GM18505 (cell line): ENCODE data around the gene EPHA4.
"Not testable (repeated sequence)": the region's sequence is repeated elsewhere in the genome, so short reads cannot be mapped to it uniquely, and the experiment has no call there.

Source experiments
- ATAC-seq: cut with Tn5 transposase; IDR thresholded peaks from one replicate; pipeline ENCODE4 v1.9.1; 2021; ENCODE audit not compliant: unreplicated experiment
- POLR2A ChIP-seq: IDR thresholded peaks from 4 replicates; pipeline ENCODE4 v1.6.1; 2011; ENCODE audit warnings: borderline replicate concordance; ENCODE audit not compliant: insufficient read depth, insufficient read length; ENCODE audit errors: extremely low read depth

The EPHA4 gene

DNA sequence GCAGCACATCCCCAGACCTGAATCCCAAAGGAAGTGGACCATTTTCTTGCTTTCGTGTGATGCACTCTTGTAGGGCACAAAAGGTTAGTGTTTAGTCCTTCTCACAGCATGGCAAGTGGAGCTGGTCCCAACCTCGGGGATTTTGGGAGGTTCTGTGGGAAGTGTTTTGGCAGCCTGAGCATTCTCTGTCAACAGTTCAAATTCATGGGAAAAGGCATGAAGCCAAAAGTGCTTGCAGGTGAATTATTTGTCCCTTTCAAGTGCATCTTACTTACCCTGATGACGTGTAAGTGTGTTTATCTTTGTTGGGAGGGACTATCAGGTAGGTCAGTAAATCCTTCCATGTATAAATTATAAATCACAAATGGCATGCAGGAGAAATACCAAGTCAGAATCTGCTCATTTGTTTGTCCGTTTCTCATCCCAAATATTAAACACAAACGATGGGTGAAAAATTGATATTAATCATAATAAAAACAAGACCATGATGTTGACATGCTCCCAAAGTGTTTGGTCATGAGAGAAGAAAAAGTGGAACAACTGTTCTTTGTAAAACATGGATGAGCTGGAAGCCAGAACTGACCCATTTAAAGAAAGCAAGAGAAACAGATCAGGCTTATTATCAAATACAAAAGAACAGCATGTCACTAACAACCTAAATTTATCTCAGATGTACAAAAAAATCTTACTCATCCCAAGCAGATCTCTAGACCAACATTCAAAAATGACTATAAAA lies 57.6 kb downstream of the EPHA4 start:
- no peak for ATAC-seq
- no peak for TF ChIP-seq POLR2A

DNA sequence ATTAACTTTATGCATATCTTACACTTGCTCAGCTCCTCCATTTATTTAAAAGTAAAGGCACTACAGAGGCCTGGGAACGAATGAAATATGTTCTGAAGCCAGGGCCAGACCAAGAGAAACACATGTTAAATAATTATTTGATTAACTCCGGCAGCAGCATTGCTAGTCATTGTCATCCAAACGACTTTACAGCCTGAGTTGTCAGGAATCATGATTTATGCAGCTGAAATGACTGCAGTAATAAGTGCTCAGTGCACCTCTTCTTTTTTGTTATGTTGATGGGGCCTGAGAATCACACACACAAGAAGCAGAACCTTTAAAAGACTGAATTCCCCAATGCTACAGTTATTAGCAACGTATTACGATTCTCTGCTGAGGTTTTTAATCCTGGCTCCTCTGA lies 58.9 kb downstream of the EPHA4 start:
- ATAC-seq: no peak
- no peak for TF ChIP-seq POLR2A

DNA sequence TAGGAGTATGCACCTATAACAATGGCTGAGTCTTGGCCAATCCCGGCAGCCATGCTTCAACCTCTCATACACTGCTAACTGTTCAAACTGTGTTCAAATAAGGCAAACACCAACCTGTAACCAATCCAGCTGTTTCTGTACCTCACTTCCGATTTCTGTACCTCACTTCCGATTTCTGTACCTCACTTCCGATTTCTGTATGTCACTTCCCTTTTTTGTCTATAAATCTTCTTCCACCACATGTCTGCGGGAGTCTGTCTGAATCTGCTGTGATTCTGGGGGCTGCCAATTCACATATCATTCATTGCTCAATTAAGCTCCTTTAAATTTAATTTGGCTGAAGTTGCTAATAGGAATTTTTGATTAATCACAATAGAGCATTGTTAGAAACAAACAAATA lies 60.8 kb downstream of the EPHA4 start:
- not testable (repeated sequence) for ATAC-seq

DNA sequence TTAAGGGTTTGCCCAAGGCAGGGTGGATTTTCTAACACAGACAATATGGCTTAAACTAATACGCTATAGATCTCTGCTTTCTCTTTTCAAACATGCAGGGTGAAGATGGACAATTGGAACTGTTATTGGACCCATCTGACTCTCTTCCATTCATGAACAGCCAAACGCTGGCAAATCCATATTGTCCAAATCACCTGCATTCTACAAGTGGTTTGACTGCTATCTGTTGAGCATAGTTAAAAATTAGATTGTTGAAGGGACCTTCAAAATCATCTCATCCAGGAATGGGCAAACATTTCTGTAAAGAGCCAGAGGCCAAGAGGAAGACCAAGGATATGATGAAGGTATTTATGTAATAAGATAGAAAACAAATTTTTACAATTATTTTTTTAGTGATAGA lies 65.6 kb downstream of the EPHA4 start:
- TF ChIP-seq POLR2A: no peak
- no peak for ATAC-seq

DNA sequence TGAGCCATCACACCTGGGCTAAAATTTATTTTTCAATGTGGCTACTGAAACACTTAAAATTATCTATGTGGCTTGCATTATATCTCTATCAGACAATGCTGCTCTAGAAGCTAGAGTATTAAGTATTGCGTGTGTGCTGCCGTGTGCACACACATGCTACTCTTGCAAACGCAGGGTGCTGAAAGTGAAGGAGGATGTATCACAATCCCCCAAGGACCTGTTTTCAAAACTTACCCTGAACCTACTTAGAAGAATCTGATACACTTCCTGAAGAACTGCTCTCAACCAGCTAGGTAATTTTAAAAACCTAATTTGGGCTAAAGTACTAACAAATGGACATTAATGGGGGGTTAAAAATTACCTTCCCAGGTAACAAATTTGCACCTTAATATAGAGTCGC lies 66.5 kb downstream of the EPHA4 start:
- no peak for ATAC-seq
- TF ChIP-seq POLR2A: no peak

DNA sequence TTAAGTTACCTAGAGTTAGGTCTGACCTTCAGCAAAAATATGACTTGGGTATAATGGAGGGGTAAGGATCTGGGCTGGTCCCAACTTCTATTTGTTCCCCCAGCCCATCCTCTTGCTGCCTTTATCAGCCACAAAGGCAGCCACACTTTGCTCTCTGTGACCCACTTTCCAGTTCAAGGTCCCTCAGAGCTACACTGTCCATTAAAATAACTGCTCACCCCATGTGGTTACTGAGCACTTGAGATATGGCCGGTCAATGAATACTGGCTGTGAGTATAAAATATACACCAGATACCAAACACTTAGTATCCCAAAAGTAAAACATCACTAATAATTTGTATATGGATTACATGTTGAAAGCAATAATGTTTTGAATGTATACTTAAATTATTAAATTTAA lies 67.2 kb downstream of the EPHA4 start:
- no peak for TF ChIP-seq POLR2A
- no peak for ATAC-seq

DNA sequence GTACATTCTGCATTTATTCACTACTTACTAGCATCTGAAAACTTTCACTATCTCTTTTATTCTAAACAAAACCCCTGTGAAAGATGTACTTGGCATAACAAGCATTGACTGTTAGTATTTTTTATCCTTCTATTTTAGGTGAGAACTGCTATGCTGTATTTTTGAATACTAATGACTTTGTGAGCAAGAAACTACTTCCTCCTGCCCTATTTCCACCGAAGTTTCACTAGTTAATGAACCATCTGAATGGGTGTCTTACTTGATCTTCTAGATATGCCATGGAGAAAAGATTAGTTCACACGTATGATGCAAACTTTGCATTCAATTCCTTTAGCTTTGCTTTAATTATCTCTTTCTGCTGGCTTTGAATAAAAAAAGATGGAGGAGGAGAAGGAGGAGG lies 68.1 kb downstream of the EPHA4 start:
- no peak for TF ChIP-seq POLR2A
- ATAC-seq: no peak

DNA sequence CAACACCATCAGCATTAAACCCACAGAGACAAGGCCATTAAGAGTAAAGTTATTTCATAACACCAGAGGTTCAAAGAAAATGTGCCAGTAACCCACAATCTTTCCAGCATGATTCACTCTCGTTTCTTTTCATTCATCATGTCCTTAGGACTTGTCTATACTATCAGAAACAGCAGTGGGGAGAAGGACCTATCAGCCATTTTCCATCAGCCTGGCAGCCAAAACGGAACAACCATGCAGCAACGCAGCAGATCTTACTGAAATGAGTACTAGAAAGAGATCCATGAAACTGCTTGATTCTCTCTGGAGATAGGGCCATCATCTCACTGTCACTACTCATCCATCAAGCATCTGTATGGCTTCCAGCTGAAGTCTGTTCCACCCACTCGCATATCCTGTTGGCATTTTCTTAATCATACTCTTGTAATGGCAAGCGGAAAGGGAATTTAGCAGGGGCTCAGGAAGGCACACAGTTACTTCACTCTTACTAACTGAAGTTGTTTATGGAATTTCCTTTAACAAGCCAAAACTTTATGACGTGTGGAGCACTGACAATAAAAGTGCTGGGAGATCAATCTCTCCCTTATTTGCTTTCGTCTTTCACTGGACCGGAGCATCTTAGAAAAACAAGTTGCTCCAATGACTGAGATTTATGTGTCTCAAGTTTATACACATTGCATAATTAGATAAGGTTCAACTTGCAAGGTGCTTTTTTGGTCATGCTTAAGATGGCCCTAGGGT lies 69.7 kb downstream of the EPHA4 start:
- no peak for ATAC-seq
- TF ChIP-seq POLR2A: no peak

DNA sequence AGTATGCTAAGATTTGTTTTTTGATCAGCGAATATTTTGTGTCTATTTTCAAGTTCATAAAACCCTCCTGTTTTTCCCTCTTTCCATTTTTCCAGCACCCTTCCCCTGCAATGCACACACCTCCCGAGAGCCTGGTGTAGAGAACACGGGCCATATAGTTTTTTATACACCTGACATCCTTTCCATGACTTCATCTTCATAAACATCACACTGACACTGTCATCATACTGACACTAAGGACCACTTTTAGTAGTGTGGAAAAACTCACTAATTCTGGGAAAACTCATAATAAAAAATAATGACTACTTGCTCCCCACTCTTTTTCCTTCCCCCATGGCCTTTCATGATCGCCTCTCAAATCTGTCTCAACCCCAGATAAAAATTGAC lies 70.2 kb downstream of the EPHA4 start:
- ATAC-seq: no peak
- no peak for TF ChIP-seq POLR2A

DNA sequence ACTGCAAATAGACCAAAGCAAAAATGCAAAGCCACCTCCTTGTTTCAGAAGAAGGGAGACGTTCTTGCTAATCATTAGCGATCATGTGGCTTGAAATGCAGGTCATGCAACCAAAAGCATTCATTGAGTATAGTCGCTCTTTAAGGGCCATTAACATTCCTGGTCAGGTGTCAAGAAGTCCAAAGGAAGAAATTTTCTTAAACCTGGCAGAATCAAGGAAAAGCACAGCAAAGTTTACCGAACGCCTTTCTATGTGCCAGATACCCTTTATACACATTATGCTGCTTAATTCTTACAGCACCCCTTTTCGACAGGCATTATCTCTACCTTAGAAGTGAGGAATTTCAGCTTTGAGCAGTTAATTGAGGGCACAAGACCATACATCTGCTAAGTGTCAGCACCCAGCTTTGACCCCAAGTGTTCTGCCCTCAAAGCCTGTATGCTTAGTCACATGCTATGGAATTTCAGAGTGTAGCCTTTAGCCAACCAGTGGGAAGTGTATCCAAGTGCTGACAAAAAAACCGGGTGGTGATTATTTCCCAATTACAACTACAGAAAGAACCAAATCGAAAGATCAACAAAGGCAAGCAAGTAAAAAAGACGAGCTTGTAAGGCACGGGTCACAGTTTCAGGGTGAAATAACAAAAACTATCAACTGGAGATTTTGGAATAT lies 70.8 kb downstream of the EPHA4 start:
- no peak for ATAC-seq
- no peak for TF ChIP-seq POLR2A

DNA sequence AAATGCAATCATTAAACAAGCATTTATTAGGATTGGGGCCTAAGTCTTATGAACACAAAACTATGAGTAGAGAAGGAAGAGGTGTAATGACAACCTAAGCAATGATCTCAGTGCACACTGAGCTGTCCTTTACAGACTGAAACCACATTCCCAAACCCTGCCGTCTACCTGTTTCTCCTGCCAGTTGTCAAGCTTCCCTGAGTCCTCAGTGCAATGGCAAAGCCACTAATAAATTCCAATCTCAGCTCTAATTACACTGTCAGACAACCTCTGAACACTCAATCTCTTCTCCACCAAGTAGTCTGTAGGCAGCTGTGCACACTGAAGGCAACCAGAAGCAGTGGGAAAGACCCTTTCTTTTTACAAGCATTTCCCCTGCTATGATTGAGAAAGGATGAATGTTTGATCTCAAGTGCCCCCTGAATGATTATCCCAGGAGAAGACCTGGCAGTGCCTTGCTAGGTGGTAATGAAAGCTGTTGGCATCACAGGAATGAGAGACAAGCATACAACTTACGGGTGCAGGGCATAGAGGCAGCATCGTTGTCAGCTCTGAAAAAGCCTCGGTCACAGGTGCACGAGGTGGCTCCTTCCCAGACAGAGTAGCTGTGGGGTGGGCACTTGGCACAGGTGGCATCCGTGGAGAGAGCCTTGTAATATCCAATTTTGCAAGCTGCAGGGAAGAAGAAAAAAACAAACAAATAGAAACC lies 71.4 kb downstream of the EPHA4 start:
- TF ChIP-seq POLR2A: no peak
- ATAC-seq: no peak

DNA sequence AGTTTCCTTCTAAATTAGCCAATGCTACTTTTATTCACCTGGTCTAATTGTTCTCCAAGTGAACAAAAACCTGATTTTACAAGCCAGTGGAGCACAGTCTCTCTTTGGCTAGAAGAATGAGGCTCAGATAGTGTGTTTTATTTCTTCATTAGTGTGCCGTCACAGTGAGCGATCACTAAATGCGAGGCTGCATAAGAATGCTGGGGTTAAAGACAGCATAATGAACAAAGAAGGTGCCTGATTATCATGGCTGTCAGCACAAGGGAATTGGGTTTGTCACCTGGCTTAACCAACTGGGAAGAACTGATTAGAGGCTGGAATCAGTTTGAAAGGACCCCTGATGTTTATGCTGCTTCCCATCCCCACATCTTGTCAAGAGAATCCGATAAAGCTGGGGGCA lies 76.4 kb downstream of the EPHA4 start:
- TF ChIP-seq POLR2A: no peak
- ATAC-seq: no peak

DNA sequence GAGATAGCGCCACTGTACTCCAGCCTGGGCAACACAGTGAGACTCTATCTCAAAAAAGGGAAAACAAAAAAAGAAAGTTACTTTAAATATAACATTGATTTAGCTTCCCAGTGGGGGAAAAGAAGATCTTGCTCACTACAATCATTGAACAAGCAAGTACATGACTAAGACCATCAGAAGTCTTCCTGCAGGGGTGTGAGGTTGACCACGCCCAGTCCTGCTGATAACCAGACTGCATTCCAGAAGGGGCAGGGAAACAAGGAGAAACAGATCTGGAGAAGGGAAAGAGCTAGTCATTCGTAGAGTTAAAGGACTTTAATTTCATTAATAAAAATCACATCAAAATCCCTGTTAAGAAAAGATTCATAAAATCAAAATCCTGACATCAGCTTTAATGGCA lies 77.5 kb downstream of the EPHA4 start:
- no peak for TF ChIP-seq POLR2A
- no peak for ATAC-seq

DNA sequence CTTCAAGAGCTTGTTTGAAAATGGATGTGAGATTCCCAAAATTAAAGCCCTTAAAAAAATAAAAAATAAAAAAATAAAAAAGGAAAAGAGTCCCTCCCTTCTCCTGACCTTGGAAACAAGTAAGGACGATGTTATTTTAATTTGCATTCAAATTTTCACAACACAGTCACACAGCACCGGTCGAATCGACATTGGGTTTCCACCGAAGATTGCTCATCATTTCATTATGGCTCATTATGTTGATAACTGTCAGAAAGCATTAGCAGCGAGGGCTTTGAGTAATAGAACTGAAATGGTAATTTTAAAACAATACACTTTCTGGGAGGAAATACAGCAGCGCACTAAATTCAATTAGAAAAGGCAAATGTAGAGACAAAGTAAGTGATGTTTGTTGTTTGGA lies 78.7 kb downstream of the EPHA4 start:
- no peak for ATAC-seq
- TF ChIP-seq POLR2A: no peak

DNA sequence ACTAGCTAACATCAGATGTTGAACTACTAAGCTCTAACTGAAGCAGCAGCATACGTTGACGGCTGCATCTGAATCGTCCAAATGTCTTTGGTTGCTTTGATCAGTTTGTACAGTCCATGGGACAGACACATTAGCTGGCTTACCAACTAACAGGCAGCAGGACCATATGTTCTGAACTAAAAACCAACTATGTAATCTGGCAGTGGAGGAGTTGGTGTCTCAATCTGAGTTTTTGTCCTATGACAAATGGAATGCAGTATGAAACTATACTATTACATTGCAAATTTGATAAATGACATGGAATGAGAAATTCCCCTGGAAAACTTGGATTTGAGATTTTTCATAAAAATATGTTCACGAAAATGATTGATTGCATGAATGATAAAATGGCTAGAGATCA lies 79.5 kb downstream of the EPHA4 start:
- ATAC-seq: no peak
- no peak for TF ChIP-seq POLR2A
